Measurements from ENCODE around the gene TREX2. TPM values are rescaled to one million over a fixed set of nuclear protein-coding genes. Genes with fewer than 3 reads are reported as not detected.

The TREX2 gene
- total and polyA plus RNA-seq, 4 donors = 0.61 to 1.2 (median 0.64) TPM

DNA sequence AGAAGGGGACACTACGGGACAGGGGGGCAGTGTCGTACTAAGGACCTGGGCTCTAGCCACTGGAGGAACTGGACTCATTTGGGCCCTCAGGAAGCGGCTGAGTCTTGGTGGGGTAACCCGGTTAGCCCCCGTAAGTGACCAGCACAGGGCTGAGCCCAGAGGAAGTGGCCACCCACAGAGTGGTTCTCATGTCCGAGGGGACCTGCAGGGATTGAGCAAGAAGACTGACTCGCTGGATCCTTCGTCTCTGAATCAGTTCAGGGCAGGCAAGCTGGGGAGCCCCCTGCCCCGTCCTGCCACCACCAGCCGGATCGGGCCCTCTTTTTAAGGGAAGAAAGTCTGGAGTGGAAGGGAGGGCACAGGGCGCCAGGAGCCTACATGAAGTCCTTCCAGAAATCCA lies 48.2 kb upstream of the TREX2 start:
- DNase-seq (peak in 2 of 3 donors; percentile 11 to 28), ATAC-seq (ENCODE audit: insufficient read depth, low FRiP score) (no peak)
- Histone ChIP-seq H3K27ac (ENCODE audit: low read depth in 1 of 2, low read length in 1 of 2) (peak overlapping the region in 1 of 2 donors; percentile 17), H3K27me3 (ENCODE audit: control insufficient read depth in 3 of 3, insufficient read depth in 3 of 3, low read length in 2 of 3) (no peaks in the 10 kb centered on the region), H3K4me3 (no peak overlapping the region), H3K9me3 (ENCODE audit: control insufficient read depth in 4 of 4, insufficient read depth in 3 of 4, low read length in 3 of 4) (no peaks in the 10 kb centered on the region), H3K4me1 (ENCODE audit: control insufficient read depth in 5 of 5, insufficient read depth in 5 of 5, low read length in 5 of 5) (peaks cover 0 to 45% (median 11%) of the 10 kb centered on the region in 5 donors), H3K9ac (ENCODE audit: insufficient read depth in 1 of 2, low read length in 2 of 2) (no peak overlapping the region), H3K36me3 (ENCODE audit: control insufficient read depth in 4 of 4, insufficient read depth in 4 of 4, low read length in 4 of 4) (no peaks in the 10 kb centered on the region)
- TF ChIP-seq, protein P1, sequence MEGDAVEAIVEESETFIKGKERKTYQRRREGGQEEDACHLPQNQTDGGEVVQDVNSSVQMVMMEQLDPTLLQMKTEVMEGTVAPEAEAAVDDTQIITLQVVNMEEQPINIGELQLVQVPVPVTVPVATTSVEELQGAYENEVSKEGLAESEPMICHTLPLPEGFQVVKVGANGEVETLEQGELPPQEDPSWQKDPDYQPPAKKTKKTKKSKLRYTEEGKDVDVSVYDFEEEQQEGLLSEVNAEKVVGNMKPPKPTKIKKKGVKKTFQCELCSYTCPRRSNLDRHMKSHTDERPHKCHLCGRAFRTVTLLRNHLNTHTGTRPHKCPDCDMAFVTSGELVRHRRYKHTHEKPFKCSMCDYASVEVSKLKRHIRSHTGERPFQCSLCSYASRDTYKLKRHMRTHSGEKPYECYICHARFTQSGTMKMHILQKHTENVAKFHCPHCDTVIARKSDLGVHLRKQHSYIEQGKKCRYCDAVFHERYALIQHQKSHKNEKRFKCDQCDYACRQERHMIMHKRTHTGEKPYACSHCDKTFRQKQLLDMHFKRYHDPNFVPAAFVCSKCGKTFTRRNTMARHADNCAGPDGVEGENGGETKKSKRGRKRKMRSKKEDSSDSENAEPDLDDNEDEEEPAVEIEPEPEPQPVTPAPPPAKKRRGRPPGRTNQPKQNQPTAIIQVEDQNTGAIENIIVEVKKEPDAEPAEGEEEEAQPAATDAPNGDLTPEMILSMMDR (IDR thresholded peaks at IDR 0.05; ENCODE audit: control extremely low read depth, extremely low read depth) = no peak
- 62 to 72% methylated on average over 11 to 12 of the region's 12 CpGs for WGBS, 2 donors

DNA sequence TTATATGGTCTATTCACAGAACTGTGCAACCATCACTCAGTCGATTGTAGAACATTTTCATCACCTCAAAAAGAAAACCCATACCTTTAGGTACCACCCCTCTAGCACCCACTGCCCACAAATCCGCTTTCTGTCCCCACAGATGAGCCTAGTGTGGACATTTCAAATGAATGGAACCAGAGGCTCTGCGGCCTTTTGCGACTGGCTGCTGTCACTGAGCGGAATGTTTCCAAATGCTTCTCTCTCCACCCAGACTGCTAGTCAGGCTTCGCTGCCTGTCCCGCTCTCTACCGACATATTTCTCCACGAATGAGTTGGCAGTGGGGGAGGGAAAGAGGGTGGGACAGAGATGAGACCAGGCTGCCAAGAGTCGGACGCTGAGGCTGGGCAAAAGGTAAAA lies 47.2 kb upstream of the TREX2 start:
- WGBS, 2 donors = 81 to 89% methylated on average over 11 of the region's 11 CpGs
- TF ChIP-seq, protein P1 (IDR thresholded peaks at IDR 0.05; ENCODE audit: control extremely low read depth, extremely low read depth) = no peak
- Histone ChIP-seq H3K9ac (ENCODE audit: insufficient read depth in 1 of 2, low read length in 2 of 2) (no peak overlapping the region), H3K4me1 (ENCODE audit: control insufficient read depth in 5 of 5, insufficient read depth in 5 of 5, low read length in 5 of 5) (peaks cover 0 to 53% (median 12%) of the 10 kb centered on the region in 5 donors), H3K9me3 (ENCODE audit: control insufficient read depth in 4 of 4, insufficient read depth in 3 of 4, low read length in 3 of 4) (no peaks in the 10 kb centered on the region), H3K27ac (ENCODE audit: low read depth in 1 of 2, low read length in 1 of 2) (no peak overlapping the region), H3K4me3 (no peak overlapping the region), H3K36me3 (ENCODE audit: control insufficient read depth in 4 of 4, insufficient read depth in 4 of 4, low read length in 4 of 4) (no peaks in the 10 kb centered on the region), H3K27me3 (ENCODE audit: control insufficient read depth in 3 of 3, insufficient read depth in 3 of 3, low read length in 2 of 3) (no peaks in the 10 kb centered on the region)
- DNase-seq = no peak
- no peak for ATAC-seq (ENCODE audit: insufficient read depth, low FRiP score)

DNA sequence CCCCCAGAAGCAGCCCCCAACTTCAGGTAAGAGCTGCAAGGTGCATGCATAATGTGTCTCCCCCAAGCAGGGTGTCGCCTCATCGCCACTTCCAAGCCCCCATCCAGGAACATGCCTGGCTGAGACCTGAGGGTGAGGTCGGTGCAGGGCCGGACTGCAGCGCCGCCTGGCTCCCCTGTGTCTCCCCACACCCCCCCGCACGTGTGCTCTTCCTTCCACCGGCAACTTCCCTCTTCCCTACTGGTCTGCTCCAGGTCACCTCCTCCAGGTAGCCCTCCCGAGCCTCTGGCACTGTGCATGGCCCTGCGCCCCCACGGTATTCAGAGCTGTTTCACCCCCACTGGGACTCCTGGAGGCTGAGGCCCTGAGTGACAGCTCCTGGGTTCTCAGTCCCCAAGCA lies 46.7 kb upstream of the TREX2 start:
- no peak overlapping the region for H3K9ac ChIP-seq (ENCODE audit: insufficient read depth in 1 of 2, low read length in 2 of 2)
- ATAC-seq (ENCODE audit: insufficient read depth, low FRiP score) (no peak), DNase-seq (no peak)
- TF ChIP-seq, protein P1 (IDR thresholded peaks at IDR 0.05; ENCODE audit: control extremely low read depth, extremely low read depth) = no peak
- no peaks in the 10 kb centered on the region for H3K9me3 ChIP-seq (ENCODE audit: control insufficient read depth in 4 of 4, insufficient read depth in 3 of 4, low read length in 3 of 4)
- H3K27me3 ChIP-seq (ENCODE audit: control insufficient read depth in 3 of 3, insufficient read depth in 3 of 3, low read length in 2 of 3) = no peaks in the 10 kb centered on the region
- H3K27ac ChIP-seq (ENCODE audit: low read depth in 1 of 2, low read length in 1 of 2) = no peak overlapping the region
- H3K4me1 ChIP-seq (ENCODE audit: control insufficient read depth in 5 of 5, insufficient read depth in 5 of 5, low read length in 5 of 5) = peaks cover 0 to 58% (median 13%) of the 10 kb centered on the region in 5 donors
- WGBS, 2 donors = 74 to 75% methylated on average over 11 to 12 of the region's 12 CpGs
- H3K4me3 ChIP-seq = no peak overlapping the region
- no peaks in the 10 kb centered on the region for H3K36me3 ChIP-seq (ENCODE audit: control insufficient read depth in 4 of 4, insufficient read depth in 4 of 4, low read length in 4 of 4)

DNA sequence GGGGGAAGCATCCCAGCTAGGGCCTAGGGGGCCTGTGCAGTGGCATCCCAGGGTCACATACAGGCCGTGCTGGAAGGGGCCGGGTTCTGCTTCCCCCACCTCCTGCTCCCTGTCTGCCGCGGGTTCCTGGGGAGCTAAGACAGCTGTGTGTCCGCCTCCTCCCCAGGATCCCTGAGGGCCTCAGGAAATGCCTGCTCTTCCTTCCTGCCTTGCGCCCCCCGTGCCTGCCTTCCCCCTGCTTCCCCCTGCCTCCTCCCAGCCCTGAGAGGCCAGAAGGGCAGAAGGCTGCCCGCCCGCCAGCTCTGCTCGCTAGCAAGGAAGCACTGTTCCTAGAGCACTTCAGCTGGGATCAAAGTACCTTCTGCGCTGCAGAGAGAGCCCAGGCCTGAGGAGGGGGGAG lies 46.1 kb upstream of the TREX2 start:
- H3K4me3 ChIP-seq = no peak overlapping the region
- H3K4me1 ChIP-seq (ENCODE audit: control insufficient read depth in 5 of 5, insufficient read depth in 5 of 5, low read length in 5 of 5) = peaks cover 0 to 62% (median 17%) of the 10 kb centered on the region in 5 donors
- H3K9me3 ChIP-seq (ENCODE audit: control insufficient read depth in 4 of 4, insufficient read depth in 3 of 4, low read length in 3 of 4) = no peaks in the 10 kb centered on the region
- H3K36me3 ChIP-seq (ENCODE audit: control insufficient read depth in 4 of 4, insufficient read depth in 4 of 4, low read length in 4 of 4) = no peaks in the 10 kb centered on the region
- no peak overlapping the region for H3K9ac ChIP-seq (ENCODE audit: insufficient read depth in 1 of 2, low read length in 2 of 2)
- TF ChIP-seq, protein P1 (IDR thresholded peaks at IDR 0.05; ENCODE audit: control extremely low read depth, extremely low read depth) = no peak
- whole genome bisulfite sequencing, 2 donors = 2 to 47% methylated on average over 7 to 11 of the region's 11 CpGs
- DNase-seq (peak; percentile 52 to 67 (median 58)), ATAC-seq (ENCODE audit: insufficient read depth, low FRiP score) (no peak)
- peak overlapping the region in 1 of 2 donors; percentile 51 for H3K27ac ChIP-seq (ENCODE audit: low read depth in 1 of 2, low read length in 1 of 2)
- no peaks in the 10 kb centered on the region for H3K27me3 ChIP-seq (ENCODE audit: control insufficient read depth in 3 of 3, insufficient read depth in 3 of 3, low read length in 2 of 3)

Measured in lung (tissue), 12 donors.